SK-N-SH treated with all-trans-retinoic acid at 6 μM for 48 hours (cell line): ENCODE data around the gene NTNG1.

Source experiments
- ZNF565 ChIP-seq: fragments of 450-650 bp; formaldehyde crosslinking; conservative IDR thresholded peaks from 2 replicates; pipeline ENCODE4 v1.5.0; 2020; ENCODE audit warnings: low read depth, mild to moderate bottlenecking, moderate library complexity
- TF ChIP-seq, protein P1 (sequence below): fragments of 250-450 bp; sonication (Bioruptor Pico); IDR thresholded peaks from 2 replicates; pipeline ENCODE4 v1.8.0; 2020; ENCODE audit warnings: mild to moderate bottlenecking, moderate library complexity, borderline replicate concordance

DNA sequence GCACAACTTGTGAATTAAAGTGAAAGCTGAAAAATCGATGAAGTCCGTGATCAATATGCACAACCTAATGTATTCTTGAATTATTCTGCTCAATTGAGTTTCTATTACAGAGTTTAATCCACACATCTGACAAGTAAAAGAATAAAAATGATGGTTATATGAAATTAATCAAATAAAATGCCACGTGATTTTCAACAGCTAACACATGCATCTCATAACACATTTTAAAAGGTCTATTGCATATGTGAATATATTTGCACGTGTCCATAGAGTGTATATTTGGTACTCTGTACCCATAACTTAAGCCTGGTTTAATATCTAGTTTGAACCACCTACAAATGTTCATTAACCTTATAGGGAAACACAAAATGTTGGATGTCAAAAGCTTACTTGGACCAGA, 266.2 kb downstream of the NTNG1 start:
- TF ChIP-seq, protein P1, sequence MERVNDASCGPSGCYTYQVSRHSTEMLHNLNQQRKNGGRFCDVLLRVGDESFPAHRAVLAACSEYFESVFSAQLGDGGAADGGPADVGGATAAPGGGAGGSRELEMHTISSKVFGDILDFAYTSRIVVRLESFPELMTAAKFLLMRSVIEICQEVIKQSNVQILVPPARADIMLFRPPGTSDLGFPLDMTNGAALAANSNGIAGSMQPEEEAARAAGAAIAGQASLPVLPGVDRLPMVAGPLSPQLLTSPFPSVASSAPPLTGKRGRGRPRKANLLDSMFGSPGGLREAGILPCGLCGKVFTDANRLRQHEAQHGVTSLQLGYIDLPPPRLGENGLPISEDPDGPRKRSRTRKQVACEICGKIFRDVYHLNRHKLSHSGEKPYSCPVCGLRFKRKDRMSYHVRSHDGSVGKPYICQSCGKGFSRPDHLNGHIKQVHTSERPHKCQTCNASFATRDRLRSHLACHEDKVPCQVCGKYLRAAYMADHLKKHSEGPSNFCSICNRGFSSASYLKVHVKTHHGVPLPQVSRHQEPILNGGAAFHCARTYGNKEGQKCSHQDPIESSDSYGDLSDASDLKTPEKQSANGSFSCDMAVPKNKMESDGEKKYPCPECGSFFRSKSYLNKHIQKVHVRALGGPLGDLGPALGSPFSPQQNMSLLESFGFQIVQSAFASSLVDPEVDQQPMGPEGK (CRISPR knock-in tag), result no peak
- no peak for TF ChIP-seq ZNF565 (CRISPR knock-in tag)
